Endothelial cell of umbilical vein (primary cell): Measurements from ENCODE around the gene OXCT2. TPM values are rescaled to one million over a fixed set of nuclear protein-coding genes. Genes with fewer than 3 reads are reported as not detected.
"Not testable (repeated sequence)": the region's sequence is repeated elsewhere in the genome, so short reads cannot be mapped to it uniquely, and the experiment has no call there.

Experiments
- BruUV-seq: library from RNA; stranded (reverse); fragments of 400-500 nt; replicated peaks from 2 replicates; lab custom pipeline; 2021; lab: Mats Ljungman, UMichigan
- CTCF ChIA-PET: fragments of 300-600, 350-600 bp; sonication (Branson Sonifier 250); formaldehyde crosslinking; loops from one replicate; lab custom pipeline; 2021; ENCODE audit warnings: antibody characterized with exemption, inconsistent platforms; lab: Charles Lee
- POLR2A ChIA-PET: fragments of 300-600, 350-600 bp; sonication (Branson Sonifier 250); formaldehyde crosslinking; loops from one replicate; lab custom pipeline; 2021; ENCODE audit warnings: antibody characterized with exemption, inconsistent platforms; lab: Charles Lee
- DNase-seq: peaks from one replicate; pipeline ENCODE4 v3.0.0-alpha.2; 2011; ENCODE audit warnings: low read depth, low spot score
- FAIRE-seq: peaks from 2 replicates; lab custom pipeline; 2011; peaks lifted over from hg19 to GRCh38; lab: Jason Lieb, UNC
- H2AFZ ChIP-seq: 2 replicates; pipeline ENCODE4 v1.6.0; 2012; ENCODE audit warnings: low read depth, low read length, control low read depth, inconsistent platforms
- H3K27ac ChIP-seq: 2 replicates; pipeline ENCODE4 v1.5.1; 2011; ENCODE audit warnings: low read depth, mild to moderate bottlenecking, control low read depth, low read length, moderate library complexity; ENCODE audit not compliant: insufficient read depth
- H3K27me3 ChIP-seq, 2 experiments: 2 replicates each; pipeline versions ENCODE4 v1.6.0 to v1.6.1; 2011; ENCODE audit warnings: low read length in 2 of 2, mixed read lengths in 1 of 2; ENCODE audit not compliant: control insufficient read depth in 2 of 2, insufficient read depth in 2 of 2
- H3K36me3 ChIP-seq, 2 experiments: 2 replicates in 1 of 2; 3 replicates in 1 of 2; pipeline ENCODE4 v1.5.1; 2011; ENCODE audit warnings: low read length in 2 of 2, mild to moderate bottlenecking in 1 of 2, moderate library complexity in 1 of 2; ENCODE audit not compliant: control insufficient read depth in 2 of 2, insufficient read depth in 2 of 2; ENCODE audit errors: extremely low read depth in 1 of 2
- H3K4me1 ChIP-seq: 3 replicates; pipeline ENCODE4 v1.5.1; 2011; ENCODE audit warnings: mild to moderate bottlenecking, low read length; ENCODE audit not compliant: control insufficient read depth, insufficient read depth; ENCODE audit errors: extremely low read depth
- H3K4me2 ChIP-seq: 2 replicates; pipeline ENCODE4 v1.6.1; 2011; ENCODE audit warnings: low read length, control low read depth, mixed read lengths; ENCODE audit not compliant: insufficient read depth
- H3K4me3 ChIP-seq, 3 experiments: fragments of 200-600 bp in 1 of 3; sonication (generic), shearing (Covaris generic) in 1 of 3; replicated peaks in 1 of 3; 2 replicates each; pipeline ENCODE4 v1.5.1; 2011 to 2016; ENCODE audit warnings: control low read depth in 3 of 3, low read length in 3 of 3, mild to moderate bottlenecking in 2 of 3, inconsistent platforms in 1 of 3, low read depth in 1 of 3, moderate library complexity in 1 of 3; ENCODE audit not compliant: insufficient read depth in 1 of 3
- H3K79me2 ChIP-seq: 2 replicates; pipeline ENCODE4 v1.6.0; 2012; ENCODE audit warnings: low read length, inconsistent platforms; ENCODE audit not compliant: control insufficient read depth, insufficient read depth
- H3K9ac ChIP-seq: replicated peaks from 2 replicates; pipeline ENCODE3; 2011; ENCODE audit warnings: low read length, control low read depth; ENCODE audit not compliant: insufficient read depth; ENCODE audit errors: extremely low read depth
- H3K9me1 ChIP-seq: replicated peaks from 3 replicates; pipeline ENCODE4 v1.6.0; 2011; ENCODE audit warnings: mild to moderate bottlenecking, low read length; ENCODE audit not compliant: control insufficient read depth, insufficient read depth; ENCODE audit errors: extremely low read depth
- H3K9me3 ChIP-seq: replicated peaks from 2 replicates; pipeline ENCODE4 v1.5.1; 2012; ENCODE audit warnings: low read length, inconsistent platforms; ENCODE audit not compliant: control insufficient read depth, insufficient read depth
- H4K20me1 ChIP-seq: replicated peaks from 2 replicates; pipeline ENCODE3; 2011; ENCODE audit warnings: mild to moderate bottlenecking, low read length; ENCODE audit not compliant: control insufficient read depth, insufficient read depth; ENCODE audit errors: extremely low read depth
- dilution Hi-C: fragments of 300-500 bp; cut with MboI; formaldehyde crosslinking; loops from one replicate; pipeline ENCODE4 v1.15.0; 2019; ENCODE audit warnings: low sequenced_read_pairs; ENCODE audit not compliant: extremely low pct_ligation_motif_present
- intact Hi-C: fragments of 100-400 bp; cut with micrococcal nuclease; formaldehyde crosslinking; loops from one replicate; pipeline ENCODE4 v1.10.0; 2022
- polyA plus RNA-seq, 4 experiments: library from polyadenylated mRNA; depleted of rRNA in 3 of 4; stranded (reverse) in 3 of 4; unstranded in 1 of 4; fragments of >200 nt; gene quantifications; 2 replicates each; pipeline versions ENCODE4 v1.2.1 to v1.2.3, GENCODE V29; 2011 to 2012; ENCODE audit warnings: missing spikeins in 1 of 4
- total RNA-seq: library from RNA; stranded (reverse); gene quantifications from 2 replicates; pipeline ENCODE4 v1.2.3, GENCODE V29; 2021

The OXCT2 gene
- total and polyA plus RNA-seq, 2 donors (not counting 3 experiments of a cell fraction or from before 2014, with no cell fraction given), result 0.60 to 0.84 TPM

GRCh38 chr1:39773369-39773979, 2.3 kb upstream of the OXCT2 start:
- BruUV-seq, dilution Hi-C loops, CTCF ChIA-PET, POLR2A ChIA-PET, H3K4me2 ChIP-seq, H3K4me3 ChIP-seq, DNase-seq, H3K79me2 ChIP-seq, FAIRE-seq, H3K9ac ChIP-seq, intact Hi-C loops, H3K4me1 ChIP-seq, H3K36me3 ChIP-seq, H3K27ac ChIP-seq, H3K9me1 ChIP-seq, H4K20me1 ChIP-seq, H3K27me3 ChIP-seq, H2AFZ ChIP-seq, H3K9me3 ChIP-seq: not testable (repeated sequence)

GRCh38 chr1:39770100-39771021, 787 bp downstream of the OXCT2 start:
- dilution Hi-C loops, H3K9ac ChIP-seq: not testable (repeated sequence)
- BruUV-seq, result TSS peak; percentile 39

GRCh38 chr1:39769502-39769901, 1.6 kb downstream of the OXCT2 start:
- CTCF ChIA-PET, H4K20me1 ChIP-seq, H3K4me2 ChIP-seq, dilution Hi-C loops, H3K36me3 ChIP-seq, H3K9me1 ChIP-seq, DNase-seq, BruUV-seq, H3K4me1 ChIP-seq, FAIRE-seq, intact Hi-C loops, H3K4me3 ChIP-seq, H3K9me3 ChIP-seq, H3K27ac ChIP-seq, H3K27me3 ChIP-seq, H2AFZ ChIP-seq, H3K9ac ChIP-seq, H3K79me2 ChIP-seq, POLR2A ChIA-PET: not testable (repeated sequence)

More at GRCh38 chr1:39770100-39771021, 787 bp downstream of the OXCT2 start:
- H3K27ac ChIP-seq, H3K9me3 ChIP-seq, CTCF ChIA-PET, H3K27me3 ChIP-seq, intact Hi-C loops, H3K36me3 ChIP-seq, H3K9me1 ChIP-seq, H4K20me1 ChIP-seq, H3K4me1 ChIP-seq, DNase-seq, POLR2A ChIA-PET, H3K79me2 ChIP-seq: not testable (repeated sequence)
- Histone ChIP-seq H2AFZ (peak overlapping the region; percentile 82), H3K4me3 (peak overlapping the region in 2 of 3 experiments; percentile 21 to 36), H3K4me2 (peak overlapping the region; percentile 47)
- FAIRE-seq, result peak; percentile 99

GRCh38 chr1:39766466-39766865, 4.7 kb downstream of the OXCT2 start:
- dilution Hi-C loops, CTCF ChIA-PET, H3K4me2 ChIP-seq: not testable (repeated sequence)

More at GRCh38 chr1:39766466-39766865, 4.7 kb downstream of the OXCT2 start:
- H3K79me2 ChIP-seq, intact Hi-C loops, H3K4me1 ChIP-seq, POLR2A ChIA-PET, BruUV-seq, H3K9me1 ChIP-seq, H2AFZ ChIP-seq, H3K27ac ChIP-seq, H3K4me3 ChIP-seq, H3K36me3 ChIP-seq, H3K9me3 ChIP-seq, DNase-seq, H3K9ac ChIP-seq, H4K20me1 ChIP-seq, H3K27me3 ChIP-seq: not testable (repeated sequence)
- FAIRE-seq, result peak; percentile 63
